ENCODE data around the gene MPP3.

MPP3 gene

GRCh38 chr17:43813386-43813785, 19.6 kb downstream of the MPP3 start:
- Histone ChIP-seq H2AFZ (ENCODE audit: low read depth) (no peak overlapping the region), H3K79me2 (ENCODE audit: insufficient read depth, low read depth) (no peaks in the 10 kb centered on the region), H3K9ac (no peak overlapping the region), H3K4me2 (no peak overlapping the region), H3K36me3 (ENCODE audit: insufficient read depth) (no peaks in the 10 kb centered on the region), H3K27ac (no peak overlapping the region), H3K27me3 (ENCODE audit: insufficient read depth, low read depth) (no peaks in the 10 kb centered on the region), H4K20me1 (ENCODE audit: insufficient read depth) (no peaks in the 10 kb centered on the region), H3K4me1 (ENCODE audit: low read depth, poor library complexity, severe bottlenecking) (no peaks in the 10 kb centered on the region), H3K4me3 (IDR thresholded peaks at IDR 0.05; ENCODE audit: insufficient read depth, low read depth, low read length) (no peak overlapping the region)
- no peak for TF ChIP-seq CTCF (conservative IDR thresholded peaks at IDR 0.05; ENCODE audit: low read depth, low read length)

GRCh38 chr17:43812396-43813265, 20.3 kb downstream of the MPP3 start:
- Histone ChIP-seq H2AFZ (ENCODE audit: low read depth) (no peak overlapping the region), H3K27me3 (ENCODE audit: insufficient read depth, low read depth) (no peaks in the 10 kb centered on the region), H3K9ac (no peak overlapping the region), H3K36me3 (ENCODE audit: insufficient read depth) (no peaks in the 10 kb centered on the region), H3K4me3 (IDR thresholded peaks at IDR 0.05; ENCODE audit: insufficient read depth, low read depth, low read length) (no peak overlapping the region), H3K27ac (no peak overlapping the region), H3K79me2 (ENCODE audit: insufficient read depth, low read depth) (no peaks in the 10 kb centered on the region), H3K4me1 (ENCODE audit: low read depth, poor library complexity, severe bottlenecking) (no peaks in the 10 kb centered on the region), H3K4me2 (no peak overlapping the region), H4K20me1 (ENCODE audit: insufficient read depth) (no peaks in the 10 kb centered on the region)
- no peak for TF ChIP-seq CTCF (conservative IDR thresholded peaks at IDR 0.05; ENCODE audit: low read depth, low read length)

- TF ChIP-seq CTCF (conservative IDR thresholded peaks at IDR 0.05; ENCODE audit: low read depth, low read length) = no peak
- Histone ChIP-seq H3K4me2 (no peak overlapping the region), H3K27me3 (ENCODE audit: insufficient read depth, low read depth) (no peaks in the 10 kb centered on the region)
Observed at GRCh38 chr17:43810823-43811222, 22.1 kb downstream of the MPP3 start.

GRCh38 chr17:43810226-43810715, 22.7 kb downstream of the MPP3 start:
- Histone ChIP-seq H3K9ac (no peak overlapping the region), H4K20me1 (ENCODE audit: insufficient read depth) (no peaks in the 10 kb centered on the region), H3K4me2 (no peak overlapping the region), H3K79me2 (ENCODE audit: insufficient read depth, low read depth) (no peaks in the 10 kb centered on the region), H3K27me3 (ENCODE audit: insufficient read depth, low read depth) (no peaks in the 10 kb centered on the region), H3K4me1 (ENCODE audit: low read depth, poor library complexity, severe bottlenecking) (no peaks in the 10 kb centered on the region), H3K4me3 (IDR thresholded peaks at IDR 0.05; ENCODE audit: insufficient read depth, low read depth, low read length) (no peak overlapping the region), H2AFZ (ENCODE audit: low read depth) (no peak overlapping the region), H3K27ac (no peak overlapping the region), H3K36me3 (ENCODE audit: insufficient read depth) (no peaks in the 10 kb centered on the region)
- no peak for TF ChIP-seq CTCF (conservative IDR thresholded peaks at IDR 0.05; ENCODE audit: low read depth, low read length)

More at GRCh38 chr17:43810823-43811222, 22.1 kb downstream of the MPP3 start:
- H3K79me2 ChIP-seq (ENCODE audit: insufficient read depth, low read depth) = no peaks in the 10 kb centered on the region
- H3K27ac ChIP-seq = no peak overlapping the region
- H3K4me3 ChIP-seq (IDR thresholded peaks at IDR 0.05; ENCODE audit: insufficient read depth, low read depth, low read length) = no peak overlapping the region
- no peak overlapping the region for H3K9ac ChIP-seq
- no peaks in the 10 kb centered on the region for H3K4me1 ChIP-seq (ENCODE audit: low read depth, poor library complexity, severe bottlenecking)
- no peaks in the 10 kb centered on the region for H3K36me3 ChIP-seq (ENCODE audit: insufficient read depth)
- H4K20me1 ChIP-seq (ENCODE audit: insufficient read depth) = no peaks in the 10 kb centered on the region
- H2AFZ ChIP-seq (ENCODE audit: low read depth) = no peak overlapping the region
